ENCODE results near the gene SEPTIN1. TPM values are rescaled to one million over a fixed set of nuclear protein-coding genes. Genes with fewer than 3 reads are reported as not detected.

SEPTIN1 gene
- total RNA-seq, 4 donors from 2014 or later, result 7.2 to 65.2 (median 9.8) TPM

DNA sequence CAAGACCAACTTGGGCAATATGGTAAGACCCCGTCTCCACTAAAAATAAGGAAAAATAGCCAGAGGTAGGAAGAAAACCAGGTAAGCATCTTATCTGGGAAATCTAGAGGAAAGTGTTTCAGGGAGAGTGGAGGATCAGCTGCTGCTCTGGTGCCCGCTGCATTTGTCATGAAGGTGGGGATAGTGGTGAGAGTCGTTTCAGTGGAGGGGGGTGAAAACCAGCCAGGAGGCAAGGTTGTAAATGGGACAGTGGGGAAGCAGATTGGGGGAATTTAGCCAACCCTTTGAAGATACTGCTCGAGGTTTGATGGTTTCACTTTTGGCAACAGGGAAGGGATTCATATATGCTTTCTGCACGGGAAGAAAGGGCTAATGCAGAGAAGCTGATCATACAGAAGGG is 38.6 kb upstream of the SEPTIN1 start:
- H3K9me3 ChIP-seq, result no peaks in the 10 kb centered on the region
- H3K4me3 ChIP-seq, result no peak overlapping the region
- H3K27ac ChIP-seq, result no peak overlapping the region
- peaks cover 0 to 42% (median 0%) of the 10 kb centered on the region in 3 donors for H3K36me3 ChIP-seq
- no peak for TF ChIP-seq CTCF (IDR thresholded peaks at IDR 0.05)
- TF ChIP-seq POLR2A (IDR thresholded peaks at IDR 0.05), result no peak
- H3K4me1 ChIP-seq, result peaks cover 0 to 11% (median 1%) of the 10 kb centered on the region in 4 donors
- DNase-seq, result no peak
- H3K27me3 ChIP-seq, result no peaks in the 10 kb centered on the region

- Histone ChIP-seq H3K36me3 (peaks cover 0 to 21% (median 0%) of the 10 kb centered on the region in 3 donors), H3K4me1 (peaks cover 0 to 11% (median 1%) of the 10 kb centered on the region in 4 donors), H3K9me3 (no peaks in the 10 kb centered on the region), H3K27ac (peak overlapping the region; percentile 83 to 91 (median 84)), H3K27me3 (no peaks in the 10 kb centered on the region), H3K4me3 (peak overlapping the region; percentile 46 to 78 (median 72))
- TF ChIP-seq POLR2A (IDR thresholded peaks at IDR 0.05) (no peak), CTCF (IDR thresholded peaks at IDR 0.05) (no peak)
- no peak for DNase-seq
Observed at GRCh38 chr16:30418350-30419181, 36.2 kb upstream of the SEPTIN1 start.

- peak; percentile 48 to 60 for TF ChIP-seq POLR2A (IDR thresholded peaks at IDR 0.05)
- peak in 4 of 6 experiments; percentile 15 to 40 (median 39) for TF ChIP-seq CTCF (IDR thresholded peaks at IDR 0.05)
- Histone ChIP-seq H3K27me3 (no peaks in the 10 kb centered on the region), H3K9me3 (no peaks in the 10 kb centered on the region), H3K4me1 (peaks cover 0 to 11% (median 1%) of the 10 kb centered on the region in 4 donors), H3K27ac (peak overlapping the region; percentile 83 to 91 (median 84)), H3K4me3 (peak overlapping the region; percentile 46 to 78 (median 72)), H3K36me3 (peaks cover 0 to 12% (median 0%) of the 10 kb centered on the region in 3 donors)
- DNase-seq, result peak; percentile 75 to 94 (median 93)
Observed at GRCh38 chr16:30417529-30418349, 35.4 kb upstream of the SEPTIN1 start.

DNA sequence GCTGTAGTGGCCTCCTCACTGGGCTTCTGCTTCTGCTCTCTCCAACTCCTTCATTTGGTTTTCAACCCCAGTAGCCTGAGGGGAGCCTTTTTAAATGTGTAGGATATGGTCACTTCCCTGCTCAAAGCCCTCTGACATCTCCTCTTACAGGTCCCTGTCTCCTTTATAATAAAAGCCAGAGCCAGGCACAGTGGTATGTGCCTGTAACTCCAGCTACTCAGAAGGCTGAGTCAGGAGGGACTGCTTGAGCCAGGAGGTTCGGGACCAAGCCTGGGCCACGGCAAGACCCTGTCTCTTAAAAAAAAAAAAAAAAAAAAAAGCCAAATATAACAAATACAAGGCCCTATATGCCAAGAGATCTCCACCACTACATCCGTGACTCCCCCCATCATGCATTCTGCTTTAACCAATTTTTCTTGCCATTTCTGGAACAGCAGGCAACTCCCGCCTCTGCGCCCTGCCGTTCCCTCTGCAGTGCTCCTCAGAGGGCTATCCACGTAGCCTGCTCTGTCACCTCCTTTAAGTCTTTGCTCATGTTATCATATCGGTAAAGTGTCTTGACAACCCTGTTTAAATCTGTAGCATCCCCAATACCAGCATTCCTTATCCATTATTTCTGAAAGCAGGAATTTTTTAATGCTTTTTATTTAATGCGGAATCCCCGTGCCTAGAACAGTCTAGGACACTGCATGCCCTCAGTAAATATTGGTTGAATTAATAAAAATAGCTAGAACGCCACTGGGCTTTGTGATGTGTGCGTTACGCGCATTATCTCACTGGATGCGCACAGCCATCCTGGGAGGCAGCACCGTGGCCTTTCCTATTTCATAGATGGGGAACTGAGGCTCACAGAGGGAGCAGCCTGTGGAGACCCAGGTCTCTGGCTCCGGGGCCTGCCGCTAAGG is 34.5 kb upstream of the SEPTIN1 start:
- Histone ChIP-seq H3K36me3 (peaks cover 0 to 4% (median 0%) of the 10 kb centered on the region in 3 donors), H3K27me3 (no peaks in the 10 kb centered on the region), H3K4me1 (peaks cover 0 to 11% (median 1%) of the 10 kb centered on the region in 4 donors), H3K27ac (peak overlapping the region; percentile 83 to 91 (median 84)), H3K9me3 (no peaks in the 10 kb centered on the region), H3K4me3 (peak overlapping the region; percentile 46 to 78 (median 72))
- no peak for DNase-seq
- TF ChIP-seq POLR2A (IDR thresholded peaks at IDR 0.05) (no peak), CTCF (IDR thresholded peaks at IDR 0.05) (no peak)

All from Peyer's patch (tissue), 4 donors.